ENCODE measurements around the gene SIT1. TPM values are rescaled to one million over a fixed set of nuclear protein-coding genes. Genes with fewer than 3 reads are reported as not detected.
"Not testable (repeated sequence)": the region's sequence is repeated elsewhere in the genome, so short reads cannot be mapped to it uniquely, and the experiment has no call there.

SIT1 gene
- total RNA-seq, 4 donors from 2014 or later: not detected

GRCh38 chr9:35639631-35640030 lies 11.1 kb downstream of the SIT1 start:
- no peak for DNase-seq (ENCODE audit: low spot score in 2 of 2)
- no peak overlapping the region for H3K4me3 ChIP-seq (ENCODE audit: low read depth, poor library complexity, severe bottlenecking)
- WGBS, 2 donors: 82 to 86% methylated on average over 1 of the region's 1 CpG
- no peak for TF ChIP-seq POLR2A (IDR thresholded peaks at IDR 0.05)
- no peak for TF ChIP-seq CTCF (IDR thresholded peaks at IDR 0.05)
- intact Hi-C loops (cut with DNase I; ENCODE audit: low total_unique reads): no loop called here

- intact Hi-C loops (cut with DNase I; ENCODE audit: low total_unique reads); H3K4me3 ChIP-seq (ENCODE audit: low read depth, poor library complexity, severe bottlenecking); DNase-seq (ENCODE audit: low spot score in 2 of 2): not testable (repeated sequence)
- 45 to 66% methylated on average over 1 of the region's 1 CpG for WGBS, 2 donors
These were observed 11.5 kb downstream of the SIT1 start for GRCh38 chr9:35639225-35639624.

- intact Hi-C loops (cut with DNase I; ENCODE audit: low total_unique reads); H3K4me3 ChIP-seq (ENCODE audit: low read depth, poor library complexity, severe bottlenecking): not testable (repeated sequence)
- 75 to 81% methylated on average over 7 to 8 of the region's 8 CpGs for WGBS, 2 donors
- DNase-seq (ENCODE audit: low spot score in 2 of 2): peak in 1 of 2 donors; percentile 39
These were observed 12.0 kb downstream of the SIT1 start for GRCh38 chr9:35638751-35639150.

GRCh38 chr9:35637427-35637955 lies 13.2 kb downstream of the SIT1 start:
- DNase-seq (ENCODE audit: low spot score in 2 of 2): peak in 1 of 2 donors; percentile 70
- WGBS, 2 donors: 91 to 97% methylated on average over 9 of the region's 9 CpGs
- intact Hi-C loops (cut with DNase I; ENCODE audit: low total_unique reads); H3K4me3 ChIP-seq (ENCODE audit: low read depth, poor library complexity, severe bottlenecking): not testable (repeated sequence)

- intact Hi-C loops (cut with DNase I; ENCODE audit: low total_unique reads); DNase-seq (ENCODE audit: low spot score in 2 of 2); H3K4me3 ChIP-seq (ENCODE audit: low read depth, poor library complexity, severe bottlenecking): not testable (repeated sequence)
- 80 to 97% methylated on average over 6 of the region's 6 CpGs for WGBS, 2 donors
These were observed 13.9 kb downstream of the SIT1 start for GRCh38 chr9:35636877-35637246.

- TF ChIP-seq CTCF (IDR thresholded peaks at IDR 0.05) (no peak), POLR2A (IDR thresholded peaks at IDR 0.05) (no peak)
- no peak overlapping the region for H3K4me3 ChIP-seq (ENCODE audit: low read depth, poor library complexity, severe bottlenecking)
- intact Hi-C loops (cut with DNase I; ENCODE audit: low total_unique reads): no loop called here
- 68 to 82% methylated on average over 9 of the region's 9 CpGs for WGBS, 2 donors
- peak in 1 of 2 donors; percentile 71 for DNase-seq (ENCODE audit: low spot score in 2 of 2)
These were observed 14.4 kb downstream of the SIT1 start for GRCh38 chr9:35636135-35636876.

GRCh38 chr9:35635730-35636129 lies 15.0 kb downstream of the SIT1 start:
- no peak for TF ChIP-seq POLR2A (IDR thresholded peaks at IDR 0.05)
- TF ChIP-seq CTCF (IDR thresholded peaks at IDR 0.05): no peak
- DNase-seq (ENCODE audit: low spot score in 2 of 2): no peak
- H3K4me3 ChIP-seq (ENCODE audit: low read depth, poor library complexity, severe bottlenecking): no peak overlapping the region
- intact Hi-C loops (cut with DNase I; ENCODE audit: low total_unique reads): no loop called here

GRCh38 chr9:35629597-35629996 lies 21.1 kb downstream of the SIT1 start:
- intact Hi-C loops (cut with DNase I; ENCODE audit: low total_unique reads): no loop called here
- 90 to 91% methylated on average over 5 of the region's 5 CpGs for WGBS, 2 donors
- DNase-seq (ENCODE audit: low spot score in 2 of 2): peak in 1 of 2 donors; percentile 34
- TF ChIP-seq CTCF (IDR thresholded peaks at IDR 0.05) (no peak), POLR2A (IDR thresholded peaks at IDR 0.05) (no peak)
- no peak overlapping the region for H3K4me3 ChIP-seq (ENCODE audit: low read depth, poor library complexity, severe bottlenecking)

Data from lower leg skin (tissue), 4 donors.